GM21529 (cell line): ENCODE data around the gene TSPAN17.

Source experiments
- ATAC-seq: cut with Tn5 transposase; IDR thresholded peaks from one replicate; pipeline ENCODE4 v1.9.1; 2021; ENCODE audit not compliant: unreplicated experiment

The TSPAN17 gene

DNA sequence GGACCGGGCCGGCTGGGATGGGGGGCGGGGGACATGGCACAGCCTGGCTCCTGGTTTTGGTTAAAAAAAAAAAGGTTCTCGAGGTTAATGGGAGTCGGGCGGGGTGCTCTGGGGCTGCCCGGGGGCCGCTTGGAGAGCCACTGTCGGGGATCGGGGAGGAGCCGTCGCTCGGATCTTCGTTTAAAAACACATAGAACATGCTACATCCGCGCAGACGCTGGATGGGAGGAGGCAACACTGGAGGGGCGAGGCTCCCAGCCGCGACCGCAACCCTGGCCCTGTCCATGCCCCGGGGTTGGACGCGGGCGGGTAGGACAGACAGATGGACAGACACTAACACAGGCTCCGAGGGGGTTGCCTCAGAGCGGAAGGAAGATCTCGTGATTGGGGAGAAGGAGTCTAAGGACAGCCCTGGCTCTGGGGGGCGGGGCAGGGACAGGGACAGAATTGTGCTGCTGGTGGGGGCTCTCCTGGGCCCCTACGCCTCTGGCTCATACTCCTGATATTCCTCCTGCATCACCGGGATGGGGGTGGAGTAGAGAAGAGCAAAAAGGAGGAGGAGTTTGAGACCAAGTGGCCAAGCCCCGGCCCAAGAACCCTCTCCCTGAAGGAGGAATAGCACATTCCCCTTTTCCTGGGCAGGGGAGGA is 26.8 kb upstream of the TSPAN17 start:
- ATAC-seq: no peak

DNA sequence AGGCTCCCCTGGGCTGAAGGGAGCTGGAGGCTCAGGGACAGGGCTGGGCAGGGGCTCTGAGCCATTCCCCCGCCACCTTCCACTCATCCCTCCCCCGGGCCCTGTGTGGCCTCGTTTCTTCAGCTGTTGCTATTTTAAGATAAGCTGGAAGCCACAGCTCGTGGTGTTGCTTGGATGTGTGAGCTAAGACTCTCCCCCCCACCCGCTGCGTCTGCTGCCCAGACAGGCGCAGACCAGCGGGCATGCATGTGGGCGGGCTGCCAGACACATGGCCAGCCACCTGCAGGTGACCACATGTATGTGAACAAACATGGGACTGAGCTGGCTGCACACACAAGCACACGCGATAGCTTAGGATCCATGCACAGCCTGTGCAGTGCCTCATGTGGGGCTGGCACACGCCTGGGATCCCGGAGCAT is 25.6 kb upstream of the TSPAN17 start:
- ATAC-seq: no peak

GRCh38 chr5:176624142-176624541 is 23.1 kb upstream of the TSPAN17 start:
- no peak for ATAC-seq

DNA sequence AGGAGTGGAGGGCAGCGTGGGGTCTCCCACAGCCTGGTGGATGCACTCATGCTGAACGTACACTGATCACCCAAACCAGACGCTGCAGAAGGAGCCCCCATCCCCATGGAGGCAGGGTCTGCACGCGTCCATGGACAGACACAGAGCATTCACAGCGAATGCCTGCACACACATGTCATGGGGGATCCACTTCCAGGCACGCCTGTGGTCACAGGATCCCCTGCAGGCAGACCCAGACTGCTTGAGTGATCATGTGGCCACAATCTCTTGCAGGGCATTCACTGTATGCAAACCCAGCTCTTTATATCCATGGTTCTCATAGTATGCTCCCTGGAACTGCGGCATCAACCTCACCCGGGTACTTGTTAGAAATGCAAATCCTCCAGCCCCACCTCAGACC is 22.3 kb upstream of the TSPAN17 start:
- ATAC-seq: no peak

DNA sequence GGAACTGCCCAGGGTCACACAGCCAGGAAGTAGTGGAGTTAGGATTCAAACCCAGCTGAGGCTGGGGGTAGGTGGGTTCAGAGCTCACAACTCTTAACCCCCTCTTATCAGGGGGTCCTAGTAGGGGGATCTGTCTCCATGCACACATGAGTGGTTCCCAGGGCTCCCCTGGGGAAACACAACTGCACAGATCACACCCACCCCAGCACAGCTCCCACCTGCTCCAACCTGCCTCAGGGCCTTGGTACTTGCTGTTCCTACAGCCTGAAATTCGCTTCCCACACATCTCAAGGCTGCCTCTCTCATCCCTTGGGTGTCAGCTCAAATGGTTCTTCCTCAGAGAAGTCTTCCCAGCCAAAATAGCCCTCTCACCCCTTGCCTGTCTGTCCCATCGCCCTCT is 21.8 kb upstream of the TSPAN17 start:
- ATAC-seq: no peak

- no peak for ATAC-seq
Observed at GRCh38 chr5:176625966-176626875, 21.1 kb upstream of the TSPAN17 start.

- ATAC-seq: no peak
Observed at GRCh38 chr5:176626876-176627236, 20.4 kb upstream of the TSPAN17 start.

DNA sequence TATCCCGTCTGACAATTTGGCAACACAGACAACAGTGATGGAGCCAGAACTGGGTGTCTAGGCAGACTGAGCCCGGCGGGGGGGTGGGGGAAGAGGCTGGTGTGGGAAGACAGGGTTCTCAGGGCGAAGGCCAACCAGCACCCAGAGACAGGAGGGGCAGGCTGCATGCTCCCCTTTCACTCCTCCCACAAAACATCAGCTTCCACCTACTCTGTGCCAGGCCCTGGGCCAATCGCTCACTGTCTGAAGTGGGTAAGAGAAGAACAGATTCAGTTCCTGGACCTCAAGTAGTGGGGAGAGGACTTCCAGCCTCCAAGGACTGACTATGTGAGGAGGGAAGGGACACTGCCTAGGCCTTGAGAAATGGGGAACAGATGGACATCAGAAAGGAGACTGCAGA is 19.7 kb upstream of the TSPAN17 start:
- ATAC-seq: no peak

DNA sequence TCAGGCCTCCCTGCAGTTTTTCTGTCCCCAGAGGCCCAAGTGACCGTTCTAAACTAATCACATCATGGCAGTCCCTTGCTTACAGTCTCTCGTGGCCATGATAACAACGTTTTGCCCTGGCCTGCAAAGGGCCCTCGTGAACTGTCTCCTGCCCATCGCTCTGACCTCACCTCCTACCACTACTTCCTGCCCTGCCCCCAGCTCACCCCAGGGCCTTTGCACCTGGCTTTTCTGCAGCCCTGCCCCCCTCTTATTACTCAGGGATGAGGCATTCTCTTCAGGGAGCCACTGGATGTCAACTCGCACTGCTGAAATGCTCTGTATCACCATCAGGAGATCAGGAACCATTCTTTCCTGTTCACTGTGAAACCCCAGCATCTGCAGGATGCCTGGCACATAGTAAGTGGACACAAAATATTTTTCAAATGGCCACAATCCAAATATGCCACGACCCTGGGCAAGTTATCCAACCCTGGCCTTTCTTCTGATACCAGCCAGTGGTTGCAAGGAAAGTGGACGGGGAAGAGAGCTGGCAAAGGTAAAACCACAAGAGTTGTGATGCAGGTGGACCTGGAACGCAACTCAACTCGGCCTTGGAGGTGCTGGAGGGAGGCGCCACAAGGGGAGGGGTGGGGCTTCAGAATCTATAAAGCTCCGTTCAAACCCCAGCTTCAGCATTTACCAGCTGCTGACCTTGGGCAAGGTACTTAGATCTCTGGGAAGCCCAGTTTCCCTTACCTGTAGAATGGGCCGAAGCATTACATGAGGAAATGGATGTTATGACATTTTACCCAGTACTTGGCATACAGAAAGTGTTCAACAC is 18.7 kb upstream of the TSPAN17 start:
- ATAC-seq: no peak

GRCh38 chr5:176629317-176629852 is 17.9 kb upstream of the TSPAN17 start:
- ATAC-seq: no peak

DNA sequence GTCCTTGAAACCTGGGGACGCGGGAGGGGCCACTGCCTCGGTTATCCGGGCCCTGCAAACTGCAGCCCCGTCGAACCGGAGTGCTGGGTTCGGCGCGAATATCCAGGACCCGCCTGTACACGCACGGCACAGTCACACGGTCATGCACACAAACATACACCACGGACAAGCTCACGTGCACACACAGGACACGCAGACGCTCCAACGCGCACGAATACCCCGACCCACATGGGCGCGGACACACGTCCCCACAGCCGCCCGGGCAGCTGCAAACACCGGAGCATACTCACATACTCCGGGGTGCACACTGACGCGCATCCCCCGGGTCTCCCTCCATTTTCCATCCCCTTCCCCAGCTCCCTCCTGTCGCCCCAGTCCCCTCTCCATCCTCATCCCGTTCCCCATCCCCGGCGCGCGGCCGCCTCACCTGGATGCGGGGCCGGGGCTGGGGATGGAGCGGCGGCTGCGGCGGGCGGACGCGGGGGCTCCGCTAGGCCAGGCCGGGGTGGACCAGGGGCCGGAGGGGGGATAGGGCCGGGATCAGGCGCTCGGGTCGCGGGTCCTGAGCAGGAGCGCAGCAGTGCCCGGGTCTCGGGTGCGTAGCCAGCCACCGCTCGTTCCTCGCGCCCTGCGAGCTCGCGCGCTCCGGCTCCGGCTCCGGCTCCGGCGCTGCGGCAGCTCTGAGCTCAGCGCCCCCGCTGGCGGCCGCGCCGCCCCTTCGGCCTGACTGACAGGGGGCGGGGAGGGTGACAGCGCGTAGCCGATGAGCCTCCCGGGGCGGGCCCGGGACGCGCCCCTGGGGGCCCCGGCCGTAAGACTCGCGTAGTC is 17.2 kb upstream of the TSPAN17 start, which contains the start of the genes EIF4E1B and SNCB:
EIF4E1B (plus strand) TSS at position 823 of the 828 bp plus-strand sequence. CDS start 12,113 bp downstream, outside the sequence.
SNCB (minus strand) TSS at position 682 of the 828 bp plus-strand sequence. CDS start 880 bp downstream, outside the sequence.
- peak; percentile 75 for ATAC-seq

GRCh38 chr5:176630681-176631222 is 16.5 kb upstream of the TSPAN17 start:
- no peak for ATAC-seq

- ATAC-seq: no peak
Observed at GRCh38 chr5:176631383-176632200, 15.7 kb upstream of the TSPAN17 start.

DNA sequence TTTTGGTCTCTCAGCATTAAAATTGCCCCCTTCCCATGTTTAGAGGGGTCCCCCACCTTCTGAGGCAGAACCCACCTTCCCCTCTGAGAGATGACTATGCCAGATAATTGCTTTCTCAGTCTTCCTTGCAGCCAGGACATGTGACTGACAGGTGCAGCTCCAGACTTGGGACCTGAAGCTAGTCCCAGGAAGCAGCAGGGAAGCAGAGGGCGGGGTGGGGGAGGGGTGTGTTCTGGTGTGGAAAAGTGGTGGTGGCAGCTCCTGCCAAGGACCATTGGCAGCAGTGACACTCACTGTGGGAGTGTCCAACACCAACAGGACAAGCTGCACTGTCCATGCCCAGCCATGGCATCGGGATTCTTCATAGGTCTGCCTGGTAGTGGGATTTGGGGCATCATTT is 14.5 kb upstream of the TSPAN17 start:
- ATAC-seq: no peak

DNA sequence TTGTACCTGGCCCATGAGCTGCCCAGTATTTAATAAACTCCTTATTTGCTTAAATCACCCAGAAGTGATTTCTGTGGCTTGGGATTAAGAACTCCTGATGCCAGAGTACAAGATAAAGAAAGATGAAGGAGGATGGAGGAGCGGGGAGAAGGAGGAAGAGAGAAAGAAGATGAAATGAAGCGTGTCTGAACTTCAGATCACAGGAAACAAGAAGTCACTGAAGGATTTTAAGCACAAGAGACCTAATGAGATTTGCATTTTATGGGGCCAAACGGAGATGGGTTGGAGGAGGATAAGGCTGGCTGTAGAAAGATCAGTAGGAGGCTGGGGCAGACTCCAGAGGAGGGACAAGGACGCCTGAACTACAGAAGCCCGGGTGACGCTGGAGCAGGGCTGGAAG is 13.7 kb upstream of the TSPAN17 start:
- no peak for ATAC-seq

DNA sequence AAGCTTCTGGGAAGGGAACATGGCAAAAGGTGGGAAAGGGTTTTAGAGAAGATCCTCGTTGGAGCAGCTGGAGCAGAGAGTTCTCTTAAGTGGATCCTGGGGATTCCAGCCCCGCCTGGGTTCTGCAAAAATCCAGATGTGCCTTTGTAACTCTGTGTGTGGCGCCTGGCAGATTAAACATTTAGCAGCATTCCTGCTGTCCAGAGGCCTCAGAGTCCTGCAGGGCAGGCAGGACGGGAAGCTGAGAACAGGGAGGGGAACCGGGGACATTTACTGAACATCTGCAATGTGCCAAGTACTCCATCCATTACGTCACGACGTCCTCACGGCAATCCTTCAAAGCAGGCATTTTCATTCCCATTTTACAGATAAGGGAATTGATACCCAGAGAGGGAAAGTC is 10.9 kb upstream of the TSPAN17 start:
- ATAC-seq: no peak

DNA sequence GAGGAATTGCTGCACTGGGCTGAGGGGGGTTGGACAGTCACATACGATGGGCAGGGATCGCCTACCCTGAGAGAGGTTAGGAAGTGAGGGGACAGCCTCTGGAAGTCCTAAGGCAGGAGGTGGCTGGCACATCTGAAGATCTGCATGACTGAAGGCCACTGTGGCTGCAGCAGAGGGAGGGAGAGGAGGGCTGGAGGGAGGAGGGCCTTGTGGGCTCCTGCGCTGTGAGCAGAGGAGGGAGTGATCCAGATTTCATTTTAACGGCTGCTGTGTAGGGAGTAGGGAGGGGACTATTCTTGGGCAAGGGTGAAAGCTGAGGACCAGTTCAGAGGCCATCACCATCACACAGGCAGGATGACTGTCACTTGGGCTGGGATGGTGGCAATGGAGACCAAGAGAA is 9.7 kb upstream of the TSPAN17 start:
- no peak for ATAC-seq

GRCh38 chr5:176638437-176638836 is 8.8 kb upstream of the TSPAN17 start:
- ATAC-seq: no peak

DNA sequence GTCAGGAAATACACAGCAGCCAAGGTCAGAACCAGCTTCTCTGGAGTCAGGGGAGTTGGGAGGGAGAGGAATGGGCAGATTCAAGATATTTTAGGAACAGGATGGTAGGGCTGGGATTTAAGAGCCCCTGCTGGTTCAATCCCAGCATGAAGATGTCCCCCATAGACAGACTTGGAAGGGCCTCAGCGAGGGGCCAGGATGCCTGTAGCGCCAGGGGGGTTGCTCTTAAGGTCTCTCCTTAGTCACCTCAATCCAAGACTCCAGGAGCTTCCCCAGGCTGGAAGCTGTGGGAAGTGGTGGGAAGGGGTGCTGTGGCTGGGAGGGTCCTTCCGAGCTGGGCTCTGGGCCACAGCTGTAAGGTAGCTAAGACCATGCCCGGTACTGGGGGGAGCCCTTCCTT is 8.1 kb upstream of the TSPAN17 start:
- no peak for ATAC-seq
